HepG2 (cell line): Measurements from ENCODE around the gene TNFSF13. TPM values are rescaled to one million over a fixed set of nuclear protein-coding genes. Genes with fewer than 3 reads are reported as not detected.
A peak's percentile ranks its signal among the peaks of the same experiment; 100 is the strongest.

Experiments
- DNMT3B ChIP-seq: conservative IDR thresholded peaks from 2 replicates; pipeline ENCODE4 v1.6.1; 2016; ENCODE audit warnings: missing biosample characterization, control low read depth
- E2F2 ChIP-seq: sonication (generic); formaldehyde crosslinking; IDR thresholded peaks from 2 replicates; pipeline ENCODE4 v1.4.0; 2020; ENCODE audit warnings: missing genetic modification reagents, borderline replicate concordance
- FOSL1 ChIP-seq: sonication (generic); formaldehyde crosslinking; IDR thresholded peaks from 2 replicates; pipeline ENCODE4 v1.9.0; 2021; ENCODE audit warnings: missing genetic modification reagents, borderline replicate concordance
- GATA4 ChIP-seq: sonication (generic); IDR thresholded peaks from 2 replicates; pipeline ENCODE4 v1.6.1; 2016; ENCODE audit warnings: antibody characterized with exemption, low read depth, borderline replicate concordance
- MTF1 ChIP-seq: sonication (generic); formaldehyde crosslinking; IDR thresholded peaks from 2 replicates; pipeline ENCODE4 v1.5.0; 2020; ENCODE audit warnings: missing genetic modification reagents
- NFYC ChIP-seq: IDR thresholded peaks from 2 replicates; pipeline ENCODE4 v1.6.1; 2016; ENCODE audit warnings: missing genetic modification reagents, missing compliant biosample characterization
- POLR2AphosphoS5 ChIP-seq: IDR thresholded peaks from 2 replicates; pipeline ENCODE4 v1.6.1; 2012; ENCODE audit warnings: low read depth, low read length
- RBFOX2 ChIP-seq: fragments of 200-400 bp; formaldehyde crosslinking; IDR thresholded peaks from 2 replicates; pipeline ENCODE4 v1.6.1; 2017; ENCODE audit warnings: low read depth, mild to moderate bottlenecking, low read length
- SNAPC2 ChIP-seq: sonication (generic); formaldehyde crosslinking; IDR thresholded peaks from 2 replicates; pipeline ENCODE4 v1.8.1; 2022; ENCODE audit warnings: mild to moderate bottlenecking, missing genetic modification reagents
- TEF ChIP-seq: sonication (generic); formaldehyde crosslinking; IDR thresholded peaks from 2 replicates; pipeline ENCODE4 v1.5.0; 2020; ENCODE audit warnings: missing genetic modification reagents
- ZBTB37 ChIP-seq: sonication (generic); formaldehyde crosslinking; IDR thresholded peaks from 2 replicates; pipeline ENCODE4 v1.4.0; 2020; ENCODE audit warnings: mild to moderate bottlenecking, missing genetic modification reagents
- ZBTB8A ChIP-seq: sonication (generic); formaldehyde crosslinking; IDR thresholded peaks from 2 replicates; pipeline ENCODE4 v1.4.0; 2020; ENCODE audit warnings: mild to moderate bottlenecking, low read depth, missing genetic modification reagents, borderline replicate concordance
- ZC3H13 ChIP-seq: sonication (generic); formaldehyde crosslinking; IDR thresholded peaks from 2 replicates; pipeline ENCODE4 v1.8.1; 2023; ENCODE audit warnings: mild to moderate bottlenecking, missing genetic modification reagents, moderate library complexity
- ZHX1 ChIP-seq: sonication (generic); formaldehyde crosslinking; IDR thresholded peaks from 2 replicates; pipeline ENCODE4 v1.8.1; 2022; ENCODE audit warnings: low read depth, mild to moderate bottlenecking, missing genetic modification reagents
- ZNF224 ChIP-seq: sonication (generic); formaldehyde crosslinking; IDR thresholded peaks from 2 replicates; pipeline ENCODE4 v1.5.0; 2020; ENCODE audit warnings: mild to moderate bottlenecking, missing genetic modification reagents
- ZNF281 ChIP-seq: sonication (generic); formaldehyde crosslinking; IDR thresholded peaks from 2 replicates; pipeline ENCODE4 v1.4.0; 2020; ENCODE audit warnings: missing genetic modification reagents, borderline replicate concordance
- ZNF296 ChIP-seq: sonication (generic); formaldehyde crosslinking; conservative IDR thresholded peaks from 2 replicates; pipeline ENCODE4 v1.5.0; 2020; ENCODE audit warnings: mild to moderate bottlenecking, missing genetic modification reagents
- ZNF354B ChIP-seq: sonication (generic); formaldehyde crosslinking; IDR thresholded peaks from 2 replicates; pipeline ENCODE4 v1.8.0; 2022; ENCODE audit warnings: mild to moderate bottlenecking, missing genetic modification reagents
- ZNF383 ChIP-seq: sonication (generic); formaldehyde crosslinking; IDR thresholded peaks from 2 replicates; pipeline ENCODE4 v1.4.0; 2020; ENCODE audit warnings: missing genetic modification reagents, mild to moderate bottlenecking, borderline replicate concordance
- ZNF766 ChIP-seq: sonication (generic); formaldehyde crosslinking; IDR thresholded peaks from 2 replicates; pipeline ENCODE4 v1.5.0; 2020; ENCODE audit warnings: missing genetic modification reagents, borderline replicate concordance
- polyA plus RNA-seq, 8 experiments: library from polyadenylated mRNA; depleted of rRNA in 3 of 8; stranded (reverse) in 7 of 8; unstranded in 1 of 8; fragments of >200 nt; fragmentation: Illumina TruSeq in 4 of 8; extraction: Trizol in 4 of 8; gene quantifications; 2 replicates each; pipeline versions ENCODE4 v1.2.1 to v1.2.3, GENCODE V29; 2011 to 2016; ENCODE audit warnings: low read depth in 4 of 8, missing spikeins in 1 of 8, mixed read lengths in 1 of 8; ENCODE audit not compliant: insufficient read depth in 1 of 8
- total RNA-seq, 5 experiments: library from RNA; depleted of rRNA; stranded (reverse); fragments of >200 nt; fragmentation: Illumina TruSeq; extraction: Trizol; gene quantifications; 2 replicates each; pipeline ENCODE4 v1.2.3, GENCODE V29; 2016; ENCODE audit warnings: low read depth in 1 of 5

Gene TNFSF13
- total and polyA plus RNA-seq, 2 of the 13 experiments (the other 11 are each of a cell fraction or from before 2014, with no cell fraction given) = 2.5 to 3.3 TPM

GRCh38 chr17:7560172-7561027 lies 1.9 kb downstream of the TNFSF13 start (continued):
- TF ChIP-seq ZNF281 = no peak
- no peak for TF ChIP-seq POLR2AphosphoS5
- TF ChIP-seq FOSL1 (CRISPR knock-in tag) = no peak
- no peak for TF ChIP-seq E2F2 (CRISPR knock-in tag)
- no peak for TF ChIP-seq ZBTB37 (CRISPR knock-in tag)
- TF ChIP-seq NFYC (CRISPR knock-in tag) = no peak
- TF ChIP-seq DNMT3B (CRISPR knock-in tag) = 0 out of 2 replicates have a peak, but pooled peaks have one; percentile 28
- no peak for TF ChIP-seq ZNF354B (CRISPR knock-in tag)
- no peak for TF ChIP-seq MTF1 (CRISPR knock-in tag)
- no peak for TF ChIP-seq ZNF224 (CRISPR knock-in tag)
- TF ChIP-seq ZBTB8A = 0 out of 2 replicates have a peak, but pooled peaks have one; percentile 7
- TF ChIP-seq ZNF296 (CRISPR knock-in tag) = no peak
- TF ChIP-seq ZNF766 (CRISPR knock-in tag) = no peak
- peak; percentile 43; the same call in 1 of the 2 replicates for TF ChIP-seq ZC3H13 (CRISPR knock-in tag)
- TF ChIP-seq SNAPC2 (CRISPR knock-in tag) = no peak
- TF ChIP-seq RBFOX2 = no peak
- no peak for TF ChIP-seq ZHX1 (CRISPR knock-in tag)
- TF ChIP-seq GATA4 = no peak
- no peak for TF ChIP-seq TEF (CRISPR knock-in tag)
- no peak for TF ChIP-seq ZNF383 (CRISPR knock-in tag)
